ENCODE data around the gene PPP1R13L. TPM values are rescaled to one million over a fixed set of nuclear protein-coding genes. Genes with fewer than 3 reads are reported as not detected.

The PPP1R13L gene
- total RNA-seq, 4 donors from 2014 or later, result 4.1 to 16.8 (median 9.5) TPM

GRCh38 chr19:45444318-45445041, 39.6 kb upstream of the PPP1R13L start:
- H3K27me3 ChIP-seq, result no peaks in the 10 kb centered on the region
- no peaks in the 10 kb centered on the region for H3K36me3 ChIP-seq
- peak overlapping the region; percentile 58 to 66 (median 59) for H3K4me3 ChIP-seq
- H3K4me1 ChIP-seq, result peaks cover 26 to 79% (median 54%) of the 10 kb centered on the region in 4 donors
- WGBS, result 15% methylated on average over 33 of the region's 47 CpGs
- H3K9me3 ChIP-seq, result no peaks in the 10 kb centered on the region
- TF ChIP-seq CTCF (IDR thresholded peaks at IDR 0.05) (no peak), POLR2AphosphoS5 (IDR thresholded peaks at IDR 0.05) (peak; percentile 77 to 88), POLR2A (IDR thresholded peaks at IDR 0.05; ENCODE audit: low read depth) (peak; percentile 53)
- intact Hi-C loops (cut with DNase I), result no loop called here
- peak; percentile 97 for DNase-seq (ENCODE audit: extremely low spot score)
- peak overlapping the region; percentile 92 to 97 (median 94) for H3K27ac ChIP-seq (replicated peaks in 1 of 4)

- peak overlapping the region; percentile 92 to 97 (median 94) for H3K27ac ChIP-seq (replicated peaks in 1 of 4)
- no peaks in the 10 kb centered on the region for H3K9me3 ChIP-seq
- TF ChIP-seq POLR2A (IDR thresholded peaks at IDR 0.05; ENCODE audit: low read depth), result peak; percentile 52
- TF ChIP-seq EP300 (IDR thresholded peaks at IDR 0.05), result no peak
- TF ChIP-seq CTCF (IDR thresholded peaks at IDR 0.05), result peak in 1 of 3 experiments; percentile 18
- peak; percentile 97 to 98 for TF ChIP-seq POLR2AphosphoS5 (IDR thresholded peaks at IDR 0.05)
- no peaks in the 10 kb centered on the region for H3K27me3 ChIP-seq
- peaks cover 26 to 78% (median 49%) of the 10 kb centered on the region in 4 donors for H3K4me1 ChIP-seq
- WGBS, result 1% methylated on average over 48 of the region's 49 CpGs
- intact Hi-C loops (cut with DNase I), result no loop called here
- H3K36me3 ChIP-seq, result no peaks in the 10 kb centered on the region
- H3K4me3 ChIP-seq, result peak overlapping the region; percentile 58 to 66 (median 59)
- DNase-seq (ENCODE audit: extremely low spot score), result peak; percentile 97
Measured at GRCh38 chr19:45443462-45444317, 38.8 kb upstream of the PPP1R13L start.

GRCh38 chr19:45442778-45443461, 38.1 kb upstream of the PPP1R13L start:
- peak overlapping the region; percentile 58 to 66 (median 59) for H3K4me3 ChIP-seq
- WGBS, result 20% methylated on average over 13 of the region's 15 CpGs
- no peaks in the 10 kb centered on the region for H3K9me3 ChIP-seq
- peak overlapping the region; percentile 92 to 97 (median 94) for H3K27ac ChIP-seq (replicated peaks in 1 of 4)
- H3K36me3 ChIP-seq, result no peaks in the 10 kb centered on the region
- intact Hi-C loops (cut with DNase I), result no loop called here
- DNase-seq (ENCODE audit: extremely low spot score), result no peak
- H3K4me1 ChIP-seq, result peaks cover 26 to 71% (median 44%) of the 10 kb centered on the region in 4 donors
- TF ChIP-seq POLR2A (IDR thresholded peaks at IDR 0.05; ENCODE audit: low read depth) (no peak), CTCF (IDR thresholded peaks at IDR 0.05) (no peak), EP300 (IDR thresholded peaks at IDR 0.05) (no peak), POLR2AphosphoS5 (IDR thresholded peaks at IDR 0.05) (no peak)
- H3K27me3 ChIP-seq, result no peaks in the 10 kb centered on the region

- no peaks in the 10 kb centered on the region for H3K27me3 ChIP-seq
- H3K9me3 ChIP-seq, result no peaks in the 10 kb centered on the region
- no peaks in the 10 kb centered on the region for H3K36me3 ChIP-seq
- 85% methylated on average over 2 of the region's 2 CpGs for WGBS
- peak overlapping the region; percentile 92 to 97 (median 94) for H3K27ac ChIP-seq (replicated peaks in 1 of 4)
- intact Hi-C loops (cut with DNase I), result no loop called here
- H3K4me1 ChIP-seq, result peaks cover 26 to 67% (median 44%) of the 10 kb centered on the region in 4 donors
- H3K4me3 ChIP-seq, result no peak overlapping the region
- DNase-seq (ENCODE audit: extremely low spot score), result no peak
- TF ChIP-seq CTCF (IDR thresholded peaks at IDR 0.05) (no peak), POLR2A (IDR thresholded peaks at IDR 0.05; ENCODE audit: low read depth) (no peak), EP300 (IDR thresholded peaks at IDR 0.05) (no peak), POLR2AphosphoS5 (IDR thresholded peaks at IDR 0.05) (no peak)
Measured at GRCh38 chr19:45442408-45442777, 37.5 kb upstream of the PPP1R13L start.

All from esophagus muscularis mucosa (tissue), 4 donors.